Activated T-cell treated with anti-CD3 and anti-CD28 coated beads, Interleukin-2, amount 50 U/mL, for 72 hours (primary cell): ENCODE results near the gene EPS8L1. TPM values are rescaled to one million over a fixed set of nuclear protein-coding genes. Genes with fewer than 3 reads are reported as not detected.

Experiments
- ATAC-seq, 2 donors: fragments of 150-1000 bp; cut with Tn5 transposase; replicated peaks in 1 of 2; 2 replicates each; pipeline ENCODE4 v1.10.0; 2021; ENCODE audit warnings: moderate library complexity in 2 of 2, mild to moderate bottlenecking in 1 of 2
- DNase-seq, 2 donors: peaks; one replicate each; pipeline ENCODE4 v3.0.0; 2021 to 2022; ENCODE audit warnings: mixed read lengths in 1 of 2
- H3K27ac Mint-ChIP-seq: one replicate; pipeline ENCODE4 v1.8.0; 2022; ENCODE audit warnings: mild to moderate bottlenecking, moderate library complexity, mixed read lengths
- H3K27me3 Mint-ChIP-seq: one replicate; pipeline ENCODE4 v1.8.0; 2022; ENCODE audit warnings: low read depth, mixed read lengths
- H3K36me3 Mint-ChIP-seq, 2 donors: one replicate each; pipeline ENCODE4 v1.8.0; 2022; ENCODE audit warnings: mixed read lengths in 2 of 2, mild to moderate bottlenecking in 1 of 2; ENCODE audit not compliant: insufficient read depth in 2 of 2
- H3K4me1 Mint-ChIP-seq: one replicate; pipeline ENCODE4 v1.8.0; 2022; ENCODE audit warnings: low read depth, mixed read lengths
- H3K4me3 Mint-ChIP-seq, 2 donors: one replicate each; pipeline ENCODE4 v1.8.0; 2022; ENCODE audit warnings: mild to moderate bottlenecking in 2 of 2, mixed read lengths in 2 of 2, moderate library complexity in 2 of 2
- H3K9me3 Mint-ChIP-seq, 2 donors: one replicate each; pipeline ENCODE4 v1.8.0; 2022; ENCODE audit warnings: mixed read lengths in 2 of 2
- total RNA-seq, 2 donors: library from RNA; stranded (reverse); gene quantifications; one replicate each; pipeline ENCODE4 v1.2.3, GENCODE V29; 2022

Gene EPS8L1
- total RNA-seq, 2 donors from 2014 or later: 3.8 to 5.3 TPM

DNA sequence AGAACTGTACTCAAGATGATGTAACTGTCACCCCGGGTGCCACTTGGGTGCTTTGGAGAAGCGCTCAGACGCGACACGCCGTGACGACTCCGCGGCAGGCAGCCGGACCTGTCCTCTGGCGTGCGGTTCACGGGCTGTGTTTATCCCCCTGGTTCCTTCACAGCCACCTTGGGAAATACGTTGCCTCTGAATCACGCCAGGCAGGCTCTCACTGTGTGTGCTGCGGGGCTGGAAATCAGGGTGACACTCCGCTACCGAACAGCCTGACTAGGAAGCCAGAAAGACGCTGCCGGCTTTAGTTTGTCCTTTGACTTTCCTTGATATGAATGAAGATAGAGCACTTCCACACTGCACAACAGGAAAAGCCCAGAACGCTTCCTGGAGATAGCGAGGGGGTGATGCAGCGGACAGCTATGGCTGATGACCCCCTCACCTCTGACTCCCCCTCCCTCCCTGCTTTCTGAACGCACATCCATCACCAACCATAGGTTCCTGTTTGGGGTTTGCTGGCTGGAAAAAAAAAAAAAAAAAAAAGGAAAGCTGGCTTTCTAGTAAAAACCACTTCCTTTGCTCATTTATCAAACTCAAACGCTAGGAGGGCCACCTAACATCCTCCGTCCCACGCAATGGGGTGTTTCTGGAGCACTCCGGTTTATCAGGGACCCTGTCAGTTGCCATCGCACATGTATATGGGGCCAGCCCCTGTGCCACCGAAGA, 33.9 kb upstream of the EPS8L1 start:
- Mint-ChIP-seq H3K4me3 (peak overlapping the region; percentile 68 to 80), H3K36me3 (no peaks in the 10 kb centered on the region)
- peak; percentile 64 to 76 for ATAC-seq

DNA sequence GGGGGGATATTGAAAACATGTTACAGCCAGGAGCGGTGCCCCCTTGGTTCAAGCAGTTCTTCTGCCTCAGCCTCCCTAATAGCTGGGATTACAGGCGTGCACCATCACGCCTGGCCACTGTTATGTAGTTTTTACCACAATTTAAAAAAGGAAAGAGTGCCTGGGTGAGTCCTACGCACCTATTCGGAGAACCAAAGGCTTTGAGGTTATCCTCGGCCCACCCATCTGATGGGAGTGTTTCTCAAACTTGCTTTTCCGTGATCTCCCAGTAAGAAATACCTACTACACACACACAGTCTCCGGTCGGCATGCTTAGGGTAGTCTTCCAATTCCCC, 33.4 kb upstream of the EPS8L1 start:
- no peaks in the 10 kb centered on the region for H3K36me3 Mint-ChIP-seq

More for the DNA sequence above, 33.9 kb upstream of the EPS8L1 start:
- H3K27me3 Mint-ChIP-seq: no peaks in the 10 kb centered on the region
- H3K9me3 Mint-ChIP-seq: no peaks in the 10 kb centered on the region
- H3K27ac Mint-ChIP-seq: no peak overlapping the region
- peak in 1 of 2 donors; percentile 15 for DNase-seq
- peaks cover 19% of the 10 kb centered on the region for H3K4me1 Mint-ChIP-seq

DNA sequence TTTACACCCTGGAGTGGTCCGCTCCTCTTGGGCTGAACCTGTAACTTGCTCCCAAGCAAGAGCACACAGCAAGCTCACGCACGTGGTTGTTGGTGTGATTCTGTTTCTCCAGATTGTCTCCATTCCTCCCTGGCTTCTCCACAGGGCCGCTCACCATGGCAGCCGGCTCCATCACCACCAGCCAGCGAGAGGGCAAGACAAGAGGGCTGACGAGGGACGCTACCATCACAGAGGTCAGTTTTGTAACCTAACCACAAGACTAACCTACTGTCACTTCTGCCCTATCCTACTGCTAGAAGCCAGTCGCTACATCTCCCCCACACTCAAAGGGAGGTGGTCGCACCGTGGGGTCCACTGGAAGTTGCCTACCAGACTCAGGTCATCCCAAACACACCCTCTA, 33.0 kb upstream of the EPS8L1 start:
- no peaks in the 10 kb centered on the region for H3K27me3 Mint-ChIP-seq
- DNase-seq (no peak), ATAC-seq (no peak)
- H3K9me3 Mint-ChIP-seq: no peaks in the 10 kb centered on the region
- H3K36me3 Mint-ChIP-seq: no peaks in the 10 kb centered on the region
- H3K4me1 Mint-ChIP-seq: peaks cover 19% of the 10 kb centered on the region
- no peak overlapping the region for H3K27ac Mint-ChIP-seq
- peak overlapping the region; percentile 68 to 80 for H3K4me3 Mint-ChIP-seq

More for the DNA sequence above, 33.4 kb upstream of the EPS8L1 start:
- Mint-ChIP-seq H3K27me3 (no peaks in the 10 kb centered on the region), H3K27ac (no peak overlapping the region), H3K4me1 (peaks cover 19% of the 10 kb centered on the region), H3K9me3 (no peaks in the 10 kb centered on the region), H3K4me3 (peak overlapping the region; percentile 68 to 80)
- peak in 1 of 2 donors; percentile 10 for ATAC-seq
- DNase-seq: no peak

DNA sequence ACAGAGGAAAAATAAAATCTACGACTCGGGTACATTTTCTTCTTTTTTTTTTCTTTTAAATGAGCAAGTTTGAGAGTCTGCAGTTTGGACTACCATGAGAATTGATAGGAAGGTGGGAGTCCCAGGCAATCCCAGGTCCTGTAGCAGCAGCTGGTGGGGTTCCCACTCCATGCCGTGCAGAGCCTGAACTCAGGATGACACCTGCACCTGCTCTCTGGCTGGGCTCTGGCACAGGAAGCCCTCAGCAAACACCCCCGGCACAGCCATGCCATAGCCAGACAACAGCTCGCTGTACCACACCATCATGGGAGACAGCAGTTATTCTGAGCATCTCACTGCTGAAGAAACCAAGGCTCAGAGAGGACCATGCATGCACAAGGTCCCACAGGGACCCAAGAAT, 31.4 kb upstream of the EPS8L1 start:
- no peaks in the 10 kb centered on the region for H3K27me3 Mint-ChIP-seq
- H3K4me1 Mint-ChIP-seq: peaks cover 19% of the 10 kb centered on the region
- DNase-seq: no peak
- no peak overlapping the region for H3K27ac Mint-ChIP-seq
- ATAC-seq: no peak
- no peaks in the 10 kb centered on the region for H3K9me3 Mint-ChIP-seq
- H3K4me3 Mint-ChIP-seq: no peak overlapping the region
- no peaks in the 10 kb centered on the region for H3K36me3 Mint-ChIP-seq

DNA sequence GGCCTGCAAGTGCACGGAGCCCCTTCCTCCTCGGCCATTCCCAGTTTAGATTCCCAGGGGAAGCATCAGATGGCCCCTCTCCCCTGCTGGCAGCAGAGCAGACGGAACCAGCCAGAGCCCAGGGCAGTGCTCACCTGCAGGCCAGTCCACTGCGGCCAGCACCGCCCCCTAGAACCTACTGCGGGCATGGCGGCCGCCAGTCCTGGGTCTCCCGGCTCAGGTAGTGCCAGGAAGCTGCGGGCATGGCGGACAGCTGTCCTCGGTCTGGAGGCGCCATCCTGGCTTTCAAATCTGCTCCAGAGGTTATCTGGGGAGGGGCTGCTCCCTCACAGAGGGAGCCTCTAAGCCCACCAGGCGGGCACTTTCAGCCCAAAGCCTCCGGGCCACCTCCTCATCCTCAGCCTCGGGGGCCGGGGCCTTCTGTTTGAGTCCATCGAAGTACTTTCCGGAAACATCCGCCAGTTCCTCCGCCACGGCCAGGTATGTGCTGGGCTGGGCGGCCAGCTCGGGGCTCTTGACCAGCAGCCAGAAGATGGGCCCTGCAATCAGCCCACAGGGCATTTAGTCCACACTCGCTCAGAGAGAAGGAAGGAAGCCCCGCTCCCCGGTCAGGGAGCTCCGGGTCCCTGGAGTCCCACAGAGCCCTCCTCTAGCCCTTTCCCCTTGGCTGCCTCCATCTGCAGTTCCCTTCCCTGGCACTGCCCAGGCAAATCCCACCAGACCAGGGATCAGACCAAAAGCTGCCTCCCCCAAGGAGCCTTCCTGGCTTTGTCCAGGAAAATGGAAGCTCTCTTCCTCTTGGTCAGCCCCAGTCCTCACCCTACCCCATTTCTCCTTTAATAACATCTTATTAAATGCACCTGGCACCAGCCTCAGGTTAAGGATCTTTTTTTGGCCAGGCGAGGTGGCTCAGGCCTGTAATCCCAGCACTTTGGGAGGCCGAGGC, 30.6 kb upstream of the EPS8L1 start:
- DNase-seq (no peak), ATAC-seq (no peak)
- Mint-ChIP-seq H3K36me3 (no peaks in the 10 kb centered on the region), H3K4me3 (no peak overlapping the region), H3K4me1 (peaks cover 19% of the 10 kb centered on the region), H3K27me3 (no peaks in the 10 kb centered on the region), H3K27ac (no peak overlapping the region), H3K9me3 (no peaks in the 10 kb centered on the region)

DNA sequence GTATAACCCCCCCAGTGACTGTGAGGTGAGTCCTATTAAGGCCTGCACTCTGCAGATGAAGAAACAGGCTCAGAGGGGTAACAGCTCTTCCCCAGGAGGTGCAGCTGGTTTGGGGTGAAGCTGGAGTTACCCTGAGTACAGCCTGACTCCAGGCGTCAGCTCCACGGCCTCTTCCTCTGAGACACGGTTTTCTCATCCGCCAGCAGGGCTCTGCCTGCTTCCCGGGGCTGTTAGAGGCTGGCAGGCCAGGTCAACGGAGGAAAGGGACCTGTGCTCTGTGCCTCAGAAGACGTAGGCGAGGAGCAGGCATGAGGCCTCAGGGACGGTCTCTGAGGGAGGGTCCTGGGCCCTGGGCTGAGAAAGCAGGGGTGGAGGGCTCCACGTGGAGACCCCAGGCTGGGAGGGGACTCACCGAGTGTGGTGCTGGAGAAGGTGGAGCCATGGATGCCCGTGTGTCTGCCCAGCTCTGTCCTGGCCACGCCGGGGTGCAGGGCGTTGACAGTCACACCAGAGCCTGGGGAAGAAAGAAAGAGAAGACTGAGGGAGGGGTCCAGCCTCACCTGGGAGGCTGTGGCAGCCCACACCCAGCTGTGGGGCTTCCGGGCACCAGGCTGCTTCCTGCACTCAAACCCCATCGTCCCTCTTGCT, 28.6 kb upstream of the EPS8L1 start:
- Mint-ChIP-seq H3K9me3 (no peaks in the 10 kb centered on the region), H3K36me3 (no peaks in the 10 kb centered on the region), H3K4me3 (no peak overlapping the region), H3K4me1 (peaks cover 8% of the 10 kb centered on the region), H3K27me3 (no peaks in the 10 kb centered on the region), H3K27ac (no peak overlapping the region)
- DNase-seq: no peak
- no peak for ATAC-seq

DNA sequence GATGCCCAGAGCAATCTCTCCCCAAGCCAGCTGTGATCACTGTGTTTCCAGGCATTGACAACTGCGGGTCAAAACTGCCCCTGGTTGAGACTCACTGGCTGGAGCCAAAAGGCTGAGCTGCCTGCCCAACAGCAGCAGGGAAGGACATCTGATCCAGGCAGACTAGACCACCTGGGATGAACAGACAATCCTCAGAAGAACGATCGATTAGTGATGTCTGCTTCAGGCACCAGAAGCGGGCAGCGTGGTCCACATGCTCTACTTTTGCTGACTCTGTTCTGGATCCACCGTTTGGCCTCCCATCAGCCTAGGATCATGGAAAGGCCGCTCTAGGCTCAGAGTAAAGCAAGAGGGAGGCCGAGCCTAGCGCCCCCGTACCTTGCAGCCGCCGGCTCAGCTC, 27.7 kb upstream of the EPS8L1 start:
- H3K27me3 Mint-ChIP-seq: no peaks in the 10 kb centered on the region
- no peak overlapping the region for H3K27ac Mint-ChIP-seq
- ATAC-seq (no peak), DNase-seq (no peak)
- no peak overlapping the region for H3K4me3 Mint-ChIP-seq
- no peaks in the 10 kb centered on the region for H3K4me1 Mint-ChIP-seq
- peaks cover 0 to under 1% of the 10 kb centered on the region in 2 donors for H3K36me3 Mint-ChIP-seq
- no peaks in the 10 kb centered on the region for H3K9me3 Mint-ChIP-seq

DNA sequence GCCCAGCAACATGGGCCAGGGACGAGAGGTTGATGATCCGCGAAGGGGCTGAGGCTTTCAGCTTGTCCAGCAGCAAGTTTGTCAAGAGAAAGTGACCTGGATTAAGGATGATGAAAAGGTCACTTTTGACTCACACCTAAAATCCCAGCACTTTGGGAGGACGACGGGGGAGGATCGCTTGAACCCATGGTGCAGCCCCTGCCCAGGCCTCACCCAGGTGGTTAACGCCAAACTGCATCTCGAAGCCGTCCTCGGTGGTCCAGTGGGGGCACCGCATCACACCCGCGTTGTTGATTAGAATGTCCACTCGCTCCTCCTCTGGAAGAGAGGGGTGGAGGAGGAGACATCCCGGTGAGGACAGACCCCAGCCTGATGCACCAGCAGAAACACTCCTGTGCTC, 27.2 kb upstream of the EPS8L1 start:
- H3K27me3 Mint-ChIP-seq: no peaks in the 10 kb centered on the region
- no peak overlapping the region for H3K4me3 Mint-ChIP-seq
- no peaks in the 10 kb centered on the region for H3K4me1 Mint-ChIP-seq
- DNase-seq: no peak
- no peaks in the 10 kb centered on the region for H3K9me3 Mint-ChIP-seq
- H3K36me3 Mint-ChIP-seq: peaks cover 0 to 5% of the 10 kb centered on the region in 2 donors
- no peak for ATAC-seq
- H3K27ac Mint-ChIP-seq: no peak overlapping the region

DNA sequence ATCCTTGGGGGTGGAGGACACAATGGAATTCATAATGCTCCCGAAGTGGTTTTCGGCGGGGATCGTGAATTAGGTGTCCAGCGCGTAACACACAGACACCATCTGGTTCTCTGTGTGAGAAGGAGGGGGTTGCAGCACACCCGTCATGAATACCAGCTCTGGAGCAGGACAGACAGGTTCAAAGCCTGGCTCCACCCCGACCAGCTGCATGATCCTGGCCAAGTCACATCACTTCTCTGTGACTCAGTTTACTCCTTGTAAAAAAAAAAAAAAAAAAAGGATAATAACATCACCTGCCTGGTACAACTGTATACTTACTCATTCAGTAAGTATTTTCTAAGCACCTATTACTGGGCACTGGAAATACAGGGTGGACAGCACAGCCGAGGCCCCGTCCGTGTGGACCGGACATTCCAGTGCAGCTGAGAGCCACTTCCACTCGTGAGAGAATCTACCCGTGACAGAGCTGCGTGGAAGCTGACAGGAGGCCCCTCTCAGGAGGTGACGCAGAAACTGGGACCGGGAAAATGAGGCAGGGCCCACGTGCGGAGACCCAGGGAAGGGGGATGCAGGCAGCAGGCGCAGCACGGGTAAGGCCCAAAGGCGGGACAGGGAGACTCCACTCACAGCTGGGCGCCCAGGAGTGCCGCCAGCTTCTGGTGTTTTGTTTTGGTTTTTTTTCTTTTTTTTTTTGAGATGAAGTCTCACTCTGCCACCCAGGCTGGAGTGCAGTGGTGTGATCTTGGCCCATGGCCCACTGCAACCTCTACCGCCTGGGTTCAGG, 24.7 kb upstream of the EPS8L1 start:
- H3K27ac Mint-ChIP-seq: no peak overlapping the region
- no peak overlapping the region for H3K4me3 Mint-ChIP-seq
- H3K27me3 Mint-ChIP-seq: no peaks in the 10 kb centered on the region
- no peaks in the 10 kb centered on the region for H3K9me3 Mint-ChIP-seq
- H3K4me1 Mint-ChIP-seq: no peaks in the 10 kb centered on the region
- ATAC-seq (no peak), DNase-seq (no peak)
- H3K36me3 Mint-ChIP-seq: peaks cover 3 to 9% of the 10 kb centered on the region in 2 donors

DNA sequence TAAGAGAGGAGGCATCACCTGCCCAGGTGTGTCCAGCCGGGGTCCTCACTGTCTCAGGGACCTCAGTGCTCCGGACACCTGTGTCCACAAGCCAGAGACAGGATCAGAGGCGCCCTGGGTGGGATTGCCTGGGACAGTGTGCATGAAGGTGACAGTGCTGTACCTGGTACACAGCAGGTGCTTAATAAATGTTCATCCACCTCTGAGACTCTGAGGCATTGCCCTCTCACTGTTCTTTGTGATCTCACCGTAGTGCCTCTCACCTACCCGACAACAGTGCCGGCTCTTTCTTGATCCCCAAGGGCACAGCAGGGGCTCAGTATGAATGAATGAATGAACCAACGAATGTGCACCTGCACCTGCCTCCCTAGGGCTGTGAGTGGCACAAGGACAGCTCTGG, 21.9 kb upstream of the EPS8L1 start:
- DNase-seq (no peak), ATAC-seq (no peak)
- H3K27ac Mint-ChIP-seq: no peak overlapping the region
- no peaks in the 10 kb centered on the region for H3K27me3 Mint-ChIP-seq
- no peaks in the 10 kb centered on the region for H3K9me3 Mint-ChIP-seq
- H3K4me1 Mint-ChIP-seq: no peaks in the 10 kb centered on the region
- no peak overlapping the region for H3K4me3 Mint-ChIP-seq
- H3K36me3 Mint-ChIP-seq: peaks cover 3 to 19% of the 10 kb centered on the region in 2 donors

DNA sequence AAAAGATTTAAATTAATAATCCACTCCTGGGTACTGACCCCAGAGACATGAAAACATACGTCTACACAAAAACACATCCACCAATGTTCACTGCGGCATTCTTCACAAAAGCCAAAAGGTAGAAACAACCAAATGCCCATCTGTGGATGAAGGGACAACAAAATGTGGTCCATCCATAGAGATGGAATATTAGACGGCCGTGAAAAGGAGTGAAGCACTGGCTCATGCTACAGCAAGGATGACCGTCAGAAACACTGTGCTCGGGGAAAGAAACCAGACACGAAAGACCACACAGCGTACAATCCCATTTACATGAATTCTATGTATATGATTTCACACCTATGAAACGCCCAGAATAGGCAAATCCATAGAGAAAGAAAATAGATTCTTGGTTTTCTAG, 18.8 kb upstream of the EPS8L1 start:
- Mint-ChIP-seq H3K36me3 (peaks cover 3 to 19% of the 10 kb centered on the region in 2 donors), H3K27ac (no peak overlapping the region), H3K9me3 (no peaks in the 10 kb centered on the region), H3K4me1 (peaks cover 10% of the 10 kb centered on the region), H3K4me3 (no peak overlapping the region), H3K27me3 (no peaks in the 10 kb centered on the region)
- ATAC-seq (no peak), DNase-seq (no peak)

DNA sequence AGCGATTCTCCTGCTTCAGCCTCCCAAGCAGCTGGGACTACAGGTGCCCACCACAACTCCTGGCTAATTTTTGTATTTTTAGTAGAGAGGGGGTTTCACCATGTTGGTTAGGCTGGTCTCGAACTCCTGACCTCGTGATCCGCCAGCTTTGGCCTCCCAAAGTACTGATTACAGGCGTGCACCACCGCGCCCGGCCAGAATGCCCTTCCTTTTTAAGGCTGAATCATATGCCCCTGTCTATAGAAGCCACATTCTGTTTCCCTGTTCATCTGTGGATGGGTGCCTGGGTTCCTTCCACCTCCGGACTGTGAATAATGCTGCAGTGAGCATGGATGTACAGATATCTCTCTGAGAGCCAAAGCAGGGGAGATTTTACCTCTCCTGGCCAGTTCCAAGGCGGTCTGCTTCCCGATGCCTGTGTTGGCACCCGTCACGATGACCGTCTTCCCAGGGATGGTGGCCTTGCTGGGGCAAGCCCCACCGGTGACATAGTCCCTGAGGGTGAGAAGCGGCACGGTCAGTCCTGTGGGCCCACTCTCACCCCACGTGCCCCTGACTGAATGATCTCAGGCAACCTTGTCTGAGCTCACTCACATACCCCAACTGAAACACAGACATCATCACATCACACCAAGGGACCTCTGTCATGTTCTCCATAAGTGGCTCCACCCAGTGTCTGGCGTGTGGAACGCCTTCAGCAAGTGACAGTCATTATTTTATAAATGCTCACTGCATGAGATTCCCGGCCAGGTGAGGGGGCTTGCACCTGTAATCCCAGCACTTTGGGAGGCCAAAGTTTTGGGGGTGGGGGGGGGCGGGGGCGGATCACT, 16.7 kb upstream of the EPS8L1 start:
- peaks cover under 1 to 14% of the 10 kb centered on the region in 2 donors for H3K36me3 Mint-ChIP-seq
- ATAC-seq (no peak), DNase-seq (no peak)
- no peak overlapping the region for H3K4me3 Mint-ChIP-seq
- no peaks in the 10 kb centered on the region for H3K27me3 Mint-ChIP-seq
- peaks cover 17% of the 10 kb centered on the region for H3K4me1 Mint-ChIP-seq
- no peak overlapping the region for H3K27ac Mint-ChIP-seq
- no peaks in the 10 kb centered on the region for H3K9me3 Mint-ChIP-seq
